GM21619 (cell line): ENCODE data around the gene AWAT2.
A peak's percentile ranks its signal among the peaks of the same experiment; 100 is the strongest.

Experiments
- ATAC-seq: cut with Tn5 transposase; IDR thresholded peaks from one replicate; pipeline ENCODE4 v1.9.1; 2021; ENCODE audit not compliant: unreplicated experiment

The AWAT2 gene

DNA sequence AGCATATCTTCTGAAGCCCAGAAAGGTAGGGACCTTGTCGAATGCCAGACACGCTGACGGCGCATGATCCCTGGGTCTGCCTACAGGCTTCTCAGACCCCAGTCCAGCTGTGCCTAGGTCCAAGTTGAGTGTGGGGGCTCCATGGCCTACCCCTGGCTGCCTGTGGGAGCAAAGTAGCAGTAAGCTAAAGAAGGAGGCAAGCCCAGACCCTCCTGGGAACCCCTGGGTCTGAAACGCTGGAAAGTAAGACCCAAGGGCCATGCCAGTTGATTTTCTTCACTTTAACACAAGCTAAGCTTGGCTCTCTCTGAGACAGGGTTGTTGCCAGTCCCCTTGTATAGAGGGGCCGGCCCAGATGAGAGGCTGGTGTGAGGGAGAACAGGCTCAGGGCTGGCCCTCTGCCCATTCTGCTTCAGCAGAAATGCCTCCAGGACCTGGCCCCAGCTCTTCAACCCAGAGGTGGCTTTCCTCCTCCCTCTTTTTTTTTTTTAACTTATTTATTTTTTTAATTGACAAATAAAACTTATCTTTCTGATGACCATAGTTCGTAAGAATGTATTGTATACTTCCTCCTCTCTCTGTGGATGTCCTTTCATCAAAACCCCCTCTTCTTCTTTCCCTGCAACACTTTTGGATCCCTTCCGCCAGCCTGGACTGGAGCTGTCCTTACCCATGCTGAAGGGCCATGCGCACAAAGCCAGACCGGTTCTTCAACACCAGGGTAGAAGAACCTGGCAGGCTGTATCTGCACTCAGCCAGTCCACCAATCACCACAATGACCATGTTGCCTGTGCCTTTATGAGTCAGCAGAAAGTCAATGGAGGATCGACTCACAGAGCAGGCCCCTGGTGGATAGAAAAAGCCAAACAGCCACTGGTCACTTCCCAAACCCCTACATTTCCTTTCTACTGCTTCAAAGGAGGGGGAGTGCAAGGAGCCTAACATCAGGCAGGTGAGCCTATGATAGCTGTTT is 7.1 kb downstream of the AWAT2 start:
- ATAC-seq: no peak

DNA sequence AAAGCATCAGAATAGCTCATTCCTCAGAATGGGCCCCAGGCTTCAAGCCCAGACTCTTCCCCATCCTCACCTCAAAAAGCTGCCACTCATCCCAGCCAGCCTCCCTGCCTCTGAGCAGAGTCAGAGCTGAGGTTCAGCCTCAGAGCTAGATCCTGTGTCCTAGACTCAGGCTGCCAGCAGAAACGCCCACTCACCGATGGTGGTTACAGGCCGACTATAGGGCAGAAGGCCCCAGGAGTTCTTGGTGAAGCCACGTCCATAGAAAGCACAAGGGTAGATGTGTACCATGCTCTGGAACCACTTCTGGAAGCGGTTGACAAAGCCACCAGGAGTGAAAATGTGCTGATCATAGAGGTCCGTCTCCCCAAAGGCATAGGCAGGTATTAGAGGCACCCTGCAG is 7.7 kb downstream of the AWAT2 start:
- ATAC-seq: no peak

DNA sequence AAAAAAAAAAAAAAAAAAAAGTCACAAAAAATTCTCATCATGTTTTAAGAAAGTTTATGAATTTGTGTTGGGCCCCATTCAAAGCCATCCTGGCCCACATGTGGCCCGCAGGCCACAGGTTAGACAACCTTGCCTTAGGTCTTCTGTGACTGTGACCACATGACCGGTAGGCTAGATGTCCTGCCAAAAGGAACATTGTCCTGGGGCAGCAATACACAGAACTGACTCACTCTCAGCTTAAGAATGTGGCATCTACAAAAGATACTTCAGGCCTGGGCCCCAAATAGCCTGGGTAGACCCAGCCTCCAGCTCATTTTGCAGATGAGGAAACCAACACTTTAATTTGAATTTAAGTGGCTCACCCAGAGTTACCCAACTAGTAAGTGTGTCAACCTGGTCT is 10.0 kb downstream of the AWAT2 start:
- ATAC-seq: no peak

DNA sequence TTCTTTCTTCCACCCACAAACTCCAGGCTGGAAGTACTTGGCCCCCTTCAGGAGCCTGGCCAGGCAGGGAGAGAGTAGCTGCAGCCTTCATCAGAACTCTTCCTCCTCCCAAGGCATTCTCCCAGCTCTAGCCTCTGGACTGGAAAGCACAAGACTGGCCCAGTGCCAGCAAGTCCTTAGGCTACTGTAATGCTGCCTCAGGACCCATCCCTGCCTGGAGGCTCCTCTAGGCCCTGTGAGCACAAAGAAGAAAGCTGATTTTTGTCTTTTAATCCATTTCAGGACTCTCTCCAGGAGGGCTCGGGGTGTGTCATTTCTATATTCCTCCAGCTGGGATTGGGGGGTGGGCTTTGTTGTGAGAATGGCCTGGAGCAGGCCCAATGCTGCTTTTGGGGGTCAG is 10.8 kb downstream of the AWAT2 start:
- no peak for ATAC-seq

DNA sequence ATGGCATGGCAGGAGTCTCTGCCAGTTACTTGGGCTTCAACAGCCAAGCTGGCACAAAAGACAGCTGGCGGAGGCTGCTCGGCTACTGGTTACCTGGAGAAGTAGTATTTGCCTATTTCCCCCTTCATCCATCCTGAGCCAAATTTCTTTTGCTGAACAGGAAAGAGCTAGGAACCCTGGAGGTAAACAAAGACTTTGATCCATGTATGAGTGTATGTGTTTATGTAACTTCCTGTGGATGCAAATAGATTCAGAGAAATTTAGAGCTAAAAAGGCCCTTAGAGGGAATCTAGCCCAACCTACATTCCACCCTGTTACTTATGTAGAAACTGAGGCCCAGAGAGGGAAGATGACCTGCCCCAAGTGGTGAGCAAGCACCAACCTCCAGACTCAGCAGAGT is 11.2 kb downstream of the AWAT2 start:
- ATAC-seq: no peak

DNA sequence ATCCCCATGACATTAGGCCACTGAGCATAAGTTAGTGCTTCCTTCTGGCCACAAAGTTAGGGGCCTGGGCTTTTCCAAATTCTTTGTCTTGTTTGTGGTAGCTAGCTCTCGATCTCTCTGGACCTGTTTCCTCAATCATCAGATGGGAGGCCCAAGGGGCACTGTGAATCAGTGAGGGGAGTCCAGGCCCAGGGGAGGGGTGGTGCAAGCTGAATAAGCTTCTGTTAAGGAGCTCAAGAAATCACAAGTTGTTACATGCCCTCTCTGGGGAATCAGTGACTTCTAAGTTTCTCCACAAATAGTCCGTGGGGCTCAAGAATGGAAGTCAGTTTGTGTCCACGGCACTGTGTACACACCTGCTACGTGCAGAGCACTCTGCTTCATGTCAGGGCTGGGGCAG is 15.1 kb downstream of the AWAT2 start:
- ATAC-seq: no peak

DNA sequence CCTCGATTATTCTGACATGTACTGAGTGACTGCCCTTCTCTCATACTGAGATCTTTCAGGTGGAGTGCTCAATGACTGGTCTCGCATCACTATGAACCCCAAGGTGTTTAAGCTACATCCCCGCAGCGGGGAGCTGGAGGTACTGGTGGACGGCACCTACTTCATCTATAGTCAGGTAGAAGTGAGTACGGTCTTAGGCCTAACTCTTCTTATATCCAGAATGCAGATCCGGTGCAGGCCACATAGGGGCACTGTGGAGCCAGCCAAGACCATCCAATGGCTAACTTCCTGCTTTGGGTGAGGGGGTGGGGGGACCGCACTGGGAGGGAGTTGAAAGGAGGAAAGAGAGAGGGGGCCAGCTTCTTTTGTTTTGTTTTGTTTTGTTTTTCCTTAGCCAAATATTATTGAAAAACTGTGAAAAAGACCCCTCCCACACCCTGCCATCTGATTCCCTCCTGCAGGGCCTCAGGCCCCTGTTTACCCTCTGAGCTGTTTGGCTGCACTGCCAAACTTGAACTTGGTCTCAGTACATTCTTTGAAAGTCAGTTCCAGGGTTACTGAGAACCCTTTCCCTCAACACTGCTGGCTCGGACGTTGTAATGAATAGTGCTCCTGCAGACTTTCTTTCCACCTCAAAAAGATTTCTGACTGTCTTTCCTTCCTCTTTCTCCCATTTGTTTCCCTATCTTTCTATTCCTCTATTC is 16.2 kb downstream of the AWAT2 start:
- peak; percentile 56 for ATAC-seq

DNA sequence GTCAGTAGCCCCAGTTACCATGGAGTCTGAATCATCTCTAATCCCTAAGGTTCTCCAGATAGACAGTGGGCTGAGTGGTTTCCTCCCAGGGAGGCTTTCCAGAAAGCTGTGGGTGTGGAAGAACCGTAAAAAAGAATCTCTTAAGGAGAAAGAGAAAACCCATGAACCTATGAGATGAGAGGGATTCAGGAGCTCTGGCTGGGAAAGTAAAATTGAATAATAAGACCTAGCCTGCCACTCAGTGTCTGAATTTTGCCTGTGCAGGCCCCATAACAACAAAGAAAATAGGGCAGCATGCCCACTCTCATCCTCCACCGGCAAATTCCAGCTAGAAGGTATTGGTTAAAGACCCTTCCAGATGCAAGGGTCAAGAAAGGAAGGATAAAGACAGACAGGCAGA is 16.9 kb downstream of the AWAT2 start:
- no peak for ATAC-seq

DNA sequence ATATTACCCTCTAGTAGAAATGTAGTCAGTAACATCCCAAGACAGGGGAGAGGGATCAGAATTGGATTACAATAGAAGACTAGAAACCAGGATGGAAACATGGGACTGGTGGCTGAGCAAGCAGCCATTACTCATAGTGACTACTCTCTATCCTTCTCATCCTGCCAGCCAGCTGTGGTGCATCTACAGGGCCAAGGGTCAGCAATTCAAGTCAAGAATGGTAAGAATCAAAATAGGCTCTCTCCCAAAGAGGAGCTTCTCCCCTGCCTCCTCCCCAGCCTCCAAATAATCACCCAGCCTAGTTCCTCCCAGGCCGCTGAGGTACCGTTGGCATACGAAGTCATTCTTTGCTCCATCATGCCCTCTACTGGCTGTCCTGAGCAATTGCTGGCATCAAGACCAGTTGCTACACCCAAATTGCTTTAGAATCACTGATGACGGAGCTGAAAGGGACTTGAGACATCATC is 19.4 kb downstream of the AWAT2 start:
- no peak for ATAC-seq

DNA sequence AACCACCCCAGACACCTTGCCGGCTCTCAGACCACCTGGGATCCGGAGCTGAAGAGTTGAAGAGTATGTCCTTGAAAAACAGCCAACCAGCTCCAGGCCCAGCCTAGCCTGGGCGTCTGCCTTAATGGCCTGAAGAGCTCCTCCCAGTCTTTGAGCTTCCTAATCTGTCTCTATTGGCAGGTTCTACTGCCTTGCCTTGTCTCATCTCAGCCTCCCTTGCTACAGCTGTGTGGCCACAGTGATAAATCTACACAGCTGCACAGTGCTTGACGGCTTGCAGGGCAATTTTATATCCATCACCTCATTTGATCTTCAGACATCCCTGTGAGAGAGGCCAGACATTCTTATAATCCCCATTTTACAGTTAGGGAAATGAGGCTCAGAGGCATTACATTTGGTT is 19.9 kb downstream of the AWAT2 start:
- ATAC-seq: no peak

DNA sequence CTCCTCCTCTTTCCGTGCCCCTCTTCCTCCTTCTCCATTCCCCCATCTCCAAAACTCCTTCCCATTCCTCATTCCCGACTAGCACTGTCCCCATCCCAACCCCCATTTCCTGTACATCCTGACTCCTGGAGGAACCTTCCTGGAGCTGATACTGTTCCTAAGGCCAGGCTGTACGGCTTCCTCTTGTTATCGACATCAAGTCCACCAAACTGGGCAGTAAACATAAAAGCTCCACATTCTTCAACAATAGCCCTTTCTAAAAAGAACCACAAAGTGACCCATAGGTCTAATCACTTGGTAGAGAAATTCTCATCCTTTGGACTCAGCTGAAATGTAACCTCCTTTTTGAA is 22.9 kb downstream of the AWAT2 start:
- no peak for ATAC-seq

DNA sequence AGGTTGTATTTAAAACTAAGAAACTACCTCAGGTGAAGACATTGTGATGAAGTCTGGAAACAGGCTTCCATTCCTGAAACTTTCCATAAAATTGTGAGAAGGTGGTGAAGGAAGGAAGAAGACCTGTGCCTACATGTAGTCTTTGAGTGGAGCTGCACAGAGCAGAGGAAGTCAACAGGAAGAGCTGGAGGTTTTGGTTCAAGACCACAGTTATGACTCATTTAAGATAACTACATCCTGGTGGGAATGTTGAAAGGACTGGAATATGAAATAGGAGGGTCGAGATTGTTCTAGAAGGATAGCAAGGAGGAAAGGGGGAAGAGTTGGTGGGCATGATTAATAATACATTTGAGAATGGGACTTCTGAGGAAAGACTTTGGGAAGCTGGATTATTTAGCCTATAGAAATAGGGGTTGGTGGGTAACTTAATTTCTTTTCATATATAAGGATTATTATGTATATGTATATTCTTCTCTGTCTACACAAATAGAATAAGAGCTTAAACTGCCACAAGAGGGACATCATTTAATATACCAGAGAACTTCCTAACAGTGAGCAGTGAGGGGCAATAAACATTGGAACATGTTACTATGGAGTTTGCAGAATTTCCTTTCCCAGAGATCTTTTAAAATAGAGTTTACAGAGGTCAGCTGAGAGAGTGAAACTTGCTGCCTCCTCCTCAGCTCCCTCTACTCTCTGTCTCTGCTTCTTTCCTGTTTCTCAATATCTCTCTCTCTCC is 23.5 kb downstream of the AWAT2 start:
- ATAC-seq: no peak

DNA sequence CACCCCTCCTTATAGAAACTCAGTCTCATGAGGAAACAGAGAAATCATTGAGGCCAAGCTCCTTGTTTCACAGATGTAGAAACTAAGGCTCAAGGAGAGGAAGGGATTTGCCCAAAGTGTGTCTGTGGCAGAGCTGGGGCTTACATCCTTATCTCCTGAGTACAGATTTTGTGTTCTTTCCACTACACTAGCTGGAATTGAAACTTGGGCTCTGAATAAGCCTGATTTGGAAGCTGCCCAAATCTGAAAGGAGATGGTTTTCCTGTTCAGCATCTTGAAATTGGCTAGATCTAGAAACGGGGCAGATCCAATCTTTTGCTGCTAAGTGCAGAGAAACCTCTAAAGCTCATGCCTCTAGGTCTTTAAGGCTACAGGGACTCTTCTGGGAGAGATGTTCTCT is 24.3 kb downstream of the AWAT2 start:
- ATAC-seq: no peak

DNA sequence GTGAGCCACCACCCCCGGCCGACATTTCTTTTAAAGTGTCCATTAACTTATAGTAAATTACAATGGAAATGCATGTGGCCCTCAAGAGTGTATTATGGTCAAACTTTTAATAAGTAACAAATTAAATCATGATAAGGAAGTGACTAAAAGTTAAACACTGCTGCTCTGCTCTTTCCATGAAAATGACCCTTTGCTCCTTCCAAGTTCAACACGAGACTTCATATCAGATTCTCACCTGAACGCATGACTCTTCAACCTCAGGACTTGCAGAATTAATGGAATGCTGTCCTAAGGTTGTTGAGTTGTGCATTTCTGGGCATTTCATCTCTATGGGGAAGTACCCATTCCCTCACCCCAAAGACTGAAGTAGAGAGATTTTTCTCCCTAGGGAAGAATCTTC is 27.1 kb downstream of the AWAT2 start:
- ATAC-seq: no peak

DNA sequence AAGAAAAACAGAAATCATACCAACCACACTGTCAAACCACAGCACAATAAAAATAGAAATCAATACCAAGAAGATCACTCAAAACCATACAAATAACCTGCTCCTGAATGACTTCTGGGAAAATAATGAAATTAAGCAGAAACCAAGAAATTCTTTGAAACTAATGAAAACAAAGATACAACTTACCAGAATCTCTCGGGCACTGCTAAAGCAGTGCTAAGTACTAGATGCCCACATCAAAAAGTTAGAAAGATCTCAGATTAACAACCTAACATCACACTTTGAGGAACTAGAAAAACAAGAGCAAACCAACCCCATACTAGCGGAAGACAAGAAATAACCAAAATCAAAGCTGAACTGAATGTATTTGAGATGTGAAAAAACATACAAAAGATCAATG is 33.2 kb downstream of the AWAT2 start:
- no peak for ATAC-seq

DNA sequence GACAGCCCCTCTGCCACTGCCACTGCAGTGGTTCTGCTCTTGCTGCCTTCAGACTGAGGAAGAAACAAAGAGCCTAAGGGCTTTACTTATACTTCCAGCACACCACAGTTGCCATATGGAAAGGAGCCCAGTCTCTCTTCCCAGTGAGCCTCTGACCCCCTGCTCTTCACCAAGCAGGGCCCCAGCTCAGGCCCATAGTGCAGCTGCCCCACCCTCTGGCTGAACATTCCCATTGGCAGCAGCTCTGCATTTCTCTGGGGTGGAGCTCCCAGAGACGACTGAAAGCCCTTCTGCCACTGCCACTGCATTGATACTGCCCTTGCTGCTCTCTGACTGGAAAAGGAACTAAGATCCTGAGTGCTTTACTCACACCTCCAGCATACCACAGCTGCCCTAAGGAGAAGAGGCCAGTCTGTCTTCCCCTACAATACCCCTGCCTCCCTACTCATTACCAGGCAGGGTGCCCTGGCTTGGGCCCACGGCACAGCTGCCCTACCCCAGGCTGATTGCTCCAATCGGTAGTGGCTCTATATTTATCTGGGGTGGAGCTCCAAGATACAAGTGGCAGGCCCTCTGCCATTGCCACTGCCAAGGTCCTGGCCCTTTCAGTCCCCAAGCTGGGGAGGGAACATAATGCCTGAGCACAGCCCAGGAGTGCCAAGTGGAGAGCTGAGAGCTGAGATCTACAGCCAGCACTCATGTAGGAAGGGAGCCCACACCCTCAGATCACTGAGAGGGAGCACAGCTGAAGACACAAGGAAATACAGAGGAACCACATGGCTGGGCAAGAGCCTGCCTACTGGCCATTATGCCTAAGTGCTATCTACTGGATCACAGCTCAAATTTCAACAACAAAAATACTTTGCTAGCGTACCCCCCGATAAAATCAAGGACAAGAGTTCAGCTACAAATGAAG is 36.0 kb downstream of the AWAT2 start:
- no peak for ATAC-seq

DNA sequence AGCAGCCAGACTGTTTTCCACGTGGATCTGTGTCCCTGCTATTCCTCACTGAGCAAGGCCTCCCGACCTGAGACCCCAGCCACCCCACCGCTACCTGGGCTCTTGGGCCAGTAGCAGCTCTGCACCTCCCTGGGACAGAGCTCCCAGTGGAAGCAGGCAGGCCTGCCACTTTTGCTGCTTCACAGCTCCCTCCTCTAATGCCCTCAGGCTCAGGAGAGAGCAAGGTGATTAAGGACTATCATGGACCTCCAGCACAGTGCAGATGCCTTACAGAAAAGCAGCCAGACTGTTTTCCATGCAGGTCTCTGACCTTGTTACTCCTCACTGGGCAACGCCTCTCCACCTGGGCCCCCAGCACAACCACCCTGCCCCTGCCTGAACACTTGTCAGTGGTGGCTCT is 37.0 kb downstream of the AWAT2 start:
- no peak for ATAC-seq

DNA sequence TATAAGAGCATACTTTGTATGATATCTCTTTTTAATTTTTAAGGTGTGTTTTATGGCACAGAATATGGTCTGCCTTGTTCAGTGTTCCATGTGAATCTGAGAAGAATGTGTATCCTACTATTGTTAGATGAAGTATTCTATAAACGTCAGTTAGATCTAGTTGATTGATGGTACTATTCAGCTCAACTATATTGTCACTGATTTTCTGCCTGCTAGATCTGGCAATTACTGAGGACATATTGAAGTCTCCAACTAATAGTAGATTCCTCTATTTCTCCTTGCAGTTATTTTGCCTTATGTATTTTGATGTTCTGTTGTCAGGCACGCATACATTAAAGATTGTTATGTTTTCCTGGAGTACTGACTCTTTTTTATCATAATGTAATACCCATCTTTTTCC is 39.8 kb downstream of the AWAT2 start:
- no peak for ATAC-seq

DNA sequence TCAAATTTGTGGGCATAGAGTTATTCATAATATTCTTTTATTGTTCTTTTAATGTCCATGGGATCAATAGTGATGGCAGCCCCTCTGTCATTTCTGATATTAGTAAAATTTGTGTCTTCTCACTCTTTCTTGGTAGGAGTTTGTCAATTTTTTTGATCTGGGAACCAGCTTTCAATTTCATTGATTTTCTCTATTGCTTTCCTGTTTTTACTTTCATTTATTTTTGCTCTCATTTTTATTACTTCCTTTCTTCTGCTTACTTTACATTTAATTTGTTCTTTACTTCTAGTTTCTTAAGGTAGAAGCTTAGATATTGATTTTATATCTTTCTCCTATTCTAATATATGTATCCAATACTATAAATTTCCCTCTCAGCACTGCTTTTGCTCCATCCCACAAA is 40.7 kb downstream of the AWAT2 start:
- ATAC-seq: no peak

DNA sequence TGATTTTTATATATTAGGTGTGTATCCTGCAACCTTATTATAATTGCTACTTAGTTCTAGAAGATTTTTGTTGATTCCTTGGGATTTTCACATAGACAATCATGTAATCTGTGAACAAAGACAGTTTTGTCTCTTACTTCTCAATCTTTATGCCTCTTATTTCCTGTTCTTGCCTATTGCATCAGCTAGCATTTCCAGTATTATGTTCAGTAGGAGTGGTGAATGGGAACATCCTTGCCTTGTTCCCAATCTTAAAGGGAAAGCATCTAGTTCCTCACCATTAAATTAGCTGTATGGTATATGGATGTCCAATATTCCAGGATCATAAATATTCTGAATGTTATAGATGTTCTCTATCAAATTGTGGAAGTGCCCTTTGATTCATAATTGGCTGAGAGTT is 41.8 kb downstream of the AWAT2 start:
- ATAC-seq: no peak
